HuH-7 (cell line): Measurements from ENCODE around the gene GASK1B.

Experiments used
- DNase-seq: peaks from one replicate; pipeline ENCODE4 v3.0.0; 2011; ENCODE audit warnings: low spot score

Gene GASK1B

GRCh38 chr4:158146736-158147135 lies 26.1 kb downstream of the GASK1B start:
- no peak for DNase-seq

- no peak for DNase-seq
Observed at GRCh38 chr4:158139086-158139485, 33.7 kb downstream of the GASK1B start.

GRCh38 chr4:158134222-158134621 lies 38.6 kb downstream of the GASK1B start:
- no peak for DNase-seq

DNA sequence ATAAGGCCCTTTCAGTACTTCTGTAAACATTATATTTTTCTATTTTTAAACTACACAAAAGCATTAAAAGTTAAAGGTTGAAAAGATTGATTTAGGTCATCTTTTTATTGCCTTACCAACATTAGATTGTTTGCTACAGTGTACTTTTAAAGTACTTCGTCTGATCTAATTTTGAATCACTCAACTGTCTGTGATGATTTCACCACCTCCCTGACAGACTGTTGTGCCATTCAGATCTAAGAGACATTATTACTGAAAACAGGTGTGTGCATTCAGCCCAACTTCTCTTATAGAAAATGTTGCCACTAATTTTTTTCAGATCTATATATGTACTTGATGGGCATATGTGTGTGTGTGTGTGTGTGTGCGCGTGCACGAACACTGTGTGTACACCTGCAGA lies 39.3 kb downstream of the GASK1B start:
- no peak for DNase-seq

GRCh38 chr4:158131027-158131426 lies 41.8 kb downstream of the GASK1B start:
- no peak for DNase-seq

GRCh38 chr4:158130204-158130603 lies 42.6 kb downstream of the GASK1B start:
- DNase-seq, result no peak

DNA sequence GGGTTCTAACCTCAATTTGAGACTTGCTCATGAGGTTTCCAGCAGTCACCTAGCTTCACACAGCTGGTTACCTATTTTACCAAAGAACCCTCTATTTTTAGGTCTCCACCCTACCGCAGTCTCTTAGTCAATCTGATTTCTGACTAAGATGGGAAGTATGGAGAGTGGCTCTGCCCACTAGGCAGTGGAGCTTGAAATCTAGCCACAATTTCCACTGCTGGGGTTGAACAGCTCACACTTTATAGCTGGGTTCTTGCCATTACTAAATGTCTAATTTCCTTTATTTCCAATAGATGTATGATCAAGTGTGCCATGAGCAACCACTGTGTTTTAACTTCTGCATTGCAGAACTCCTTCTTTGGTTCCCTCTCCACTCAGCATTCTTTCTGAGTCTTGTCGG lies 43.1 kb downstream of the GASK1B start:
- no peak for DNase-seq

GRCh38 chr4:158128540-158128939 lies 44.3 kb downstream of the GASK1B start:
- no peak for DNase-seq

DNA sequence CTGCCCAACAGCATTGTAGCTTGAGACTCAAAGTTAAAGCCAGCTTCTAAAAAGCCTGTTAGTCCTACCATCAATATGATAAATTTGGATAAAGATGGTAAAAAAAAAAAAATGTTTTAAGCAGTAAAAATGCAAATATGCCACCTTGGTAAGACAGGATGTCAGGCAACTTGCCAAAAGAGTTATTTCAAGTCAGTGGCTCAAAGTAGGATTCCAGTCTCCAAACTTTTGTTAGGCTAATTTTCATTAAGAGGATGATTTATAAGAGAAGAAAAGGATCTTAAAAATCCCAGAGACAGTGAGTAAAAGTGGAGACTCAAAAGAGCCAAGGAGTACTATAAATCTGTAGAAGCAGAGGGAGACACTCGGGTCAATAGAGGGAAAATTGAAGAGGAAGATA lies 47.5 kb downstream of the GASK1B start:
- DNase-seq, result no peak
